NCI-H1048 (cell line): ENCODE data around the gene THAP10.
A peak's percentile ranks its signal among the peaks of the same experiment; 100 is the strongest.
"Not testable (repeated sequence)": the region's sequence is repeated elsewhere in the genome, so short reads cannot be mapped to it uniquely, and the experiment has no call there.

Experiments used
- DNase-seq: peaks from one replicate; lab custom pipeline; 2025; lab: John Stamatoyannopoulos, UW

The THAP10 gene

DNA sequence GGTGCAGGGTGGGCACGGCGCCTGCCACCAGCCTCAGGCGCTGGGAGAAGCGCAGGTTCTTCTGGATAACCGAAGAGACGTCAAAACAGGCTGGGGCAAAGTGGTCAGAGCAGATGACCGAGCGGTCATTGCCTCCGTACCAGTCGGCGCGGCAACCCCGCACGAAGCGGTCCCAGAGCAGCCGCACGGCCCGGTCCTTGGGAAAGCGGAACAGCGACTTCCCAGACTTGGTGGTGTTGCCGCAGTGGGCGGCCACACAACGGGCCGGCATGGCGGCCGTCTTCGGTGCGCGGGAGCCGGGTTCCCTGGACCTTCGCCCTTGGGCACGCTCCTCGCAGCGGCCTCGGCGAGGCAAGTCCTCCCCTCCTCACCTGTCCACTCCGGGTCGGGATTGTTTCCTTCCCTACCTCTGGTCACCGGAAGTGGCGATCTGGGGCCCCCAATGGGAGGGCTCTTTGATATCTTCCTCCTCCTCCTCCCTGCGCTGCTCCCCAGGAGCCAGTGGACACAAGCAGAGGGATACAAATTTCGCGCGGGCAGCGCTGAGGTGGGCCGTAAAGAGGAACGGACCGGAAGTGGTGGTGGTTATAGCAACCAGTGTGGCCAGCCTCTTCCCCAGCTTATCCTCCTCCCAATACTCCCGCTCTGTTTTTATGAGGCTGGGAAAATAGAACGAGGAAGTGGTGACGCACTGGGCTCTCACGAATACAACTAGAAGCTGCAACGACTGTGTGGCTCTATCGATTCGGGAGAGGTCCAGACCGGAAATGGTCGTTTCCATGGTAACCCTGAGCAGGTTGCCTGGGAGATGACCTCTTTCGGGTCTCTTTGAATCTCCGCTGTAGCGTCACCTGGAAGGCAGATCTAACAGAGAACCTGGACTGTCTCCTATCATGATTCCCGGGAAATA is at the start of gene THAP10, which contains the start of gene LRRC49:
Gene THAP10, minus strand, starts transcription at position 432 of the 910 bp plus-strand sequence. Its CDS starts 161 bp downstream, at position 271.
Gene LRRC49, plus strand, starts transcription at position 825 of the 910 bp plus-strand sequence. Its CDS starts 69 bp downstream, at position 894.
- DNase-seq: peak; percentile 88

DNA sequence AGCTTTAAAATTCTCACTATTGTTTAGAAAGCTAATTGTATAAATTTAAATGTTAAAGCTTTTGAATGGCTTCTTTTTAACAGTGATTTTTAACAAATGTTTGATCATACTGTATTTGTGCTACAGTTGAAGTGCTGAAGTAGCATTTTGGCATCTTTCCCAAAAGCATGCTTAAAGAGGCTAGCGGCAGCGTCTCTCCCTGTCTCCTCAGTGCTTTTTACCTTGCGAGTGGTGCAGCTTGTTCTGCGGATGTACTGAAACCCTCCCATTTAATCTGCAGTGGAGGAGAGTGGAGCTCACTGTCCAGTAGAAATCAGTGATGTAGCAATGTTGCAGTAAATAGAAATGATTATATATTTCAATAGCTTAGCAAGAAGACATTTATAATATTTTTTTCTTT is 44.1 kb upstream of the THAP10 start:
- DNase-seq: no peak

DNA sequence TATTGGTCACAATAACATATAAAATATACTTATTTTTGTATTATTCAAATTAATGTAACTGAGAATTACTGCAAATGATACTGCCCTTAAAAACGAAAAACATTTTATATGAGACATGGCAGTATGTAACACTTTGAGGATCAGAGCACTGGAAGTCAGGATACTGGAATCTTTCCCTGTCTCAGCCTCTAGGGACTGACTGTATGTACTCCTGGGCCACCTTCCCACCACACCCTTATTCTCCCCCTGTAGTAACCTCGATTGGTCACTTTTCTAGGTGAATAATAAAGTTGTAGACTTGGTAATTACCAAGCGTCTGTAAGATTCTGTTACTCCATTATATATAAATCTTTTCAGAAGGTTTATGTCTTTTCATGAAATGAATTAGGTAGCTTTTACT is 43.4 kb upstream of the THAP10 start:
- DNase-seq: no peak

GRCh38 chr15:70933411-70933810 is 41.2 kb upstream of the THAP10 start:
- no peak for DNase-seq

GRCh38 chr15:70932397-70932796 is 40.2 kb upstream of the THAP10 start:
- no peak for DNase-seq

DNA sequence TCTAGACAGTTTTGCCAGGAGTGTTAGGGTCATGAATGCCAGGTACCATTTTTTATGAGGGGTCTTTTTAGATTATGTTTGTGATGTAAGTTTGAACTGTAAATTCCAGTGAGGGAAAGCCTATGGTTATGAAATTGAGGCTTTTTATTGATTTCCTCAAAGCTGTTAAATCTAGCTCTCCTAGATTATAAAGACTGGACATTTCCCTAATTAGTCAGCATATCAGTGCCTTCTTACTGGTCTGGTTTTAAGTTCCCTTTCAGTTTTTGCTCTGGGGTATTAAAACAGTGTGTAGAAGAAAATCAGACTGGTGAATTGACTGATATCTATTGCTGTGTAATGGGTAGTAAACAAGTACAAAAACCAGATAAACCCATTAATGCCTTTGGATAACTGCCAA is 39.6 kb upstream of the THAP10 start:
- DNase-seq: no peak

DNA sequence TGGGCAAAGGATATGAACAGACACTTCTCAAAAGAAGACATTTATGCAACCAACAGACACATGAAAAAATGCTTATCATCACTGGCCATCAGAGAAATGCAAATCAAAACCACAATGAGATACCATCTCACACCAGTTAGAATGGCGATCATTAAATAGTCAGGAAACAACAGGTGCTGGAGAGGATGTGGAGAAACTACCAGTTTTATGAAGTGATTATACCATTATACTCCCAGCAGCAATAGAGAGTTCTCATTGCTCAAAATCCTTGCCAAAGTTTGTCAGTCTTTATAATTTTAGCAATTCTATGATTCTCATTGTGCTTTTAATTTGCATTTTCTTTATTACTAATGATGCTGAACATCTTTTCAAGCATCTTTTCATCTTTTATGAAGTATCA is 34.7 kb upstream of the THAP10 start:
- DNase-seq: not testable (repeated sequence)

DNA sequence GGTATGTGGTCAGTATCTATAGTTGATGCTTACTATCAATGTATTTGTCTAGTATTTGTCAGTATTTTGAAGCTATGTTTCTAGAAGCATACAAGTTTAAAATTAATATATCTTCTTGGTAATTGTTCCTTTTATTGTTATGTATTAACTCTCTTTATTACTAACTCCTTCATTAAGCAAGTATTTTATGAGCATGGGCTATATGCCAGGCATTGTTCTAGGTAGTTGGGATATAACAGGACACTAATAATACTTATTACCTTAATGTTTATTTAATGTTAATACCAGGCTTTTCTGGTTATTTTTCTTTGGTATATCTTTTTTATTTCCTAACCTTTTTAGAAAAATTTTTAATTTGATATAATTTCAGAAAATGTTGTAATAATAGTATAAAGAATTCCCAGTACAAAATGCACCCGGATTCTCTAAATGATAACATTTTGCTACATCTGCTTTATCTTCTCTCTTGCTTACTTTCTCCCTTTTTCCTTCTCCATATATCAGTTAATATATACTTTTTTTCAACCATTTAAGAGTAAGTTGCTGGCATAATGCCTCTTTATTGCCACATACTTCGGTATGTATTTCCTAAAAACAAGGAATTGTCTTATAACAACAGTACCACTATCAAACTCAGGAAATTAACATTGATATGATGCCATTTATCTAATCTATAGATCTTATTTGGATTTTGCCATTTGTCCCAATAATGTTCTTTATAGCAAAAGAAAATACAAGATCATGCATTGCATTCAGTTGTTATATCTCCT is 31.3 kb upstream of the THAP10 start:
- DNase-seq: no peak

DNA sequence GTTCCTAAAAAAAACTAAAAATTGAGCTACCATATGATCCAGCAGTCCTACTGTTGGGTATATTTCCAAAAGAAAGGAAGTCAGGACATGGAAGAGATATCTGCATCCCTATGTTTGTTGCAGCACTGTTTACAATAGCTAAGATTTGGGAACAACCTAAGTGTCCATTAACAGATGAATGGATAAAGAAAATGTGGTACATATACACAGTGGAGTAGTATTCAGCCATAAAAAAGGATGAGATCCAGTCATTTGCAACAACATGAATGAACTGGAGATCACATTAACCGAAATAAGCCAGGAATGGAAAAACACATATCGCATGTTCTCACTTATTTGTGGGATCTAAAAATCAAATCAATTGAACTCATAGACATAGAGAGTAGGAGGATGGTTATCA is 29.9 kb upstream of the THAP10 start:
- DNase-seq: no peak

- DNase-seq: no peak
Observed at GRCh38 chr15:70920981-70921696, 28.9 kb upstream of the THAP10 start.

GRCh38 chr15:70917955-70918354 is 25.7 kb upstream of the THAP10 start:
- DNase-seq: no peak

- DNase-seq: no peak
Observed at GRCh38 chr15:70916531-70916930, 24.3 kb upstream of the THAP10 start.

- DNase-seq: no peak
Observed at GRCh38 chr15:70912187-70912586, 20.0 kb upstream of the THAP10 start.

- DNase-seq: no peak
Observed at GRCh38 chr15:70910958-70911357, 18.7 kb upstream of the THAP10 start.

DNA sequence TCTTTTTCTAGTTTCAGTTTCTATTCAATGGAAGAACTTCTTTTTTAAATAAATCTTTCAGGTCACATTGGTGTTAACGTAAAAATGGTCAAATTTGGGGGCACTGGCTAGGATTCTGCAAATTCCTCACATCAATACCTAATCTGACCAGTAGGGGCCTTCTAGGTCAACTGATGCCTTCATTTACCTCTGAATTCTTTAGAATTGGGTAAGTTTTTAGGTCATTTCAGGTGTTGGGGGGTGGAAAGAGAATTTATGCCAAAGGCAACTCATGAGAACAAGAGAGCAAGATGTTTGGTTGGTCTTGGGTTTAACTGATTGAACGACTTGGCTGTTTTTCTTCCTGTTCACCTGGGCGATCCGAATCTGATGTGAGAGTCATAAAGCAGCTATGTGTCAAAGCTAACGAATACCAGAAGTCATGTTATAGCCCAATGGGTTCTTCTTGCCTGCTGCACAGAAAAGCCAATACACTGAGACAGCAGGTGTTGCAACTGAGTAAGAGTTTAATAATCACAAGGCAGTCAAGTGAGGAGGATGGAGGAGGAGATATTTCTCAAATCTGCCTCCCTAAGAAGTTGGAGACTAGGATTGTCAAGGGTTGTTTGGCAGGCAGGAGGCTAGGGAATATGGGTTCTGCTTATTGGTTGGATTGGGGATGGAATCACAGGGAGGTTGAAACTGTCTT is 15.7 kb upstream of the THAP10 start:
- no peak for DNase-seq

DNA sequence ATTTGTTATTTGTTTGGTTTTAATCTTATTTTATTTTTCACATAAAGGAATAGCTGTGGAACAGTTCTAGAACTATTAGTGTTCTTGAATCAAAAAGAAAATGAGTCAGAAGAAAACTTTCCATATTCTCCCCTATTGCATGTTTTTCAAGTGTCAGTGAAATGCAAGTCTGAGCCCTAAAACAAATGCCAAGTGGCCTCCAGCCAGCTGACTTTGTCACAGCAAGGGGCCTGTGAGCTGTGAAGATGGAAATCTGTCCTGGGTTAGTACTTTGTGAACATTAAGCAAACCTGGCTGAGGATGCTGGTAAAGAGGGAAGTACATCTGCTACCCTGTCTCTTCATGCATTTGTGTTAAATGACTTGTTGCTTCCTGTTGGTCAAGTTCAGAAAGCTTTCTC is 14.6 kb upstream of the THAP10 start:
- DNase-seq: no peak

DNA sequence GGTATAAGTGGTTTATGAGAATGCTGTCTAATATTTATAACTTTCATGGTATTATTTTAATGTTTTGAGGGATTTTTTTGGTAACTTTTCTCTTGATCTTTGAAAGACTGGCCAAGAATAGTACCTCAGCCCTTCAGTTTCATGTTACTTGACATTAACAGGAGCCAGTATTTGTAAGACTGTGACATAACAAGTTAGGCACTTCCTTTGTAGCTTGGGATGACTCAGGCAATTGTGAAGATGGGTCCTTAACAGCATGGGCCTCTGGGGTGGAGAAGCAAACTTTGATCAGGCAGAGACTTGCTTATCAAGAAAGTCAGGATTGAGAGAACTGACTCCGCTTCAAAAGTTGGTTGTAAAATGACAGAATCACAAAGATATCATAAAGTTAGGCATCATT is 9.9 kb upstream of the THAP10 start:
- no peak for DNase-seq

GRCh38 chr15:70892912-70893560 is 803 bp upstream of the THAP10 start:
- no peak for DNase-seq

DNA sequence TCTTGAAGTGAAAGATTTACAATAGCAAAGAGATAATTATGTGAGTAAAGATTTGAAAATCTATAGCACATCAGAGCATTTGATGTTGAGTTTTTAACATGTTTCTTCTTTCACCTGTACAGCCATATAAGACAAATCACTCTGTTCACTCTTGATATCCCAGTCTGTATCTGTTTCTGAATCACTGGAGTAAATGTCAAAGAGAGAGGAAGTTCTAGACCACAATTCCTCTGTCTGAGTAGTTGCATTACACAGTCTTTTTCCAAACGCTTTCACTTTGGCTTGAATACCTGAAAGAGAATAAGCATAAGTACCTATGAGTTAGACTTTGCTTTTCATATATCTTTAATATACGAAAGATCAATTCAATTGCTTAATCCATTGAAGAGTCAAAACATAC is 9.9 kb downstream of the THAP10 start:
- no peak for DNase-seq

GRCh38 chr15:70880781-70881180 is 11.5 kb downstream of the THAP10 start:
- no peak for DNase-seq

- DNase-seq: no peak
Observed at GRCh38 chr15:70879401-70879800, 12.8 kb downstream of the THAP10 start.
